NCI-H2196 (cell line): ENCODE results near the gene MCOLN1.

Experiments used
- DNase-seq: peaks from one replicate; lab custom pipeline; 2025; ENCODE audit not compliant: unreplicated experiment; lab: John Stamatoyannopoulos, UW

Gene MCOLN1

GRCh38 chr19:7522072-7522922 lies at the start of gene MCOLN1:
MCOLN1 (plus strand) TSS chr19:7522624; CDS start chr19:7522751, 127 bp downstream.
- peak; percentile 99 for DNase-seq

- DNase-seq = no peak
Measured at GRCh38 chr19:7475665-7476064, 46.8 kb upstream of the MCOLN1 start.

- DNase-seq = no peak
Measured at GRCh38 chr19:7476241-7476640, 46.2 kb upstream of the MCOLN1 start.

GRCh38 chr19:7476777-7477494 lies 45.5 kb upstream of the MCOLN1 start:
- no peak for DNase-seq

GRCh38 chr19:7477758-7478157 lies 44.7 kb upstream of the MCOLN1 start:
- DNase-seq = no peak

GRCh38 chr19:7478173-7478842 lies 44.1 kb upstream of the MCOLN1 start:
- DNase-seq = no peak

- DNase-seq = no peak
Measured at GRCh38 chr19:7478843-7479227, 43.6 kb upstream of the MCOLN1 start.

GRCh38 chr19:7480222-7480969 lies 42.0 kb upstream of the MCOLN1 start:
- no peak for DNase-seq

GRCh38 chr19:7480970-7481255 lies 41.5 kb upstream of the MCOLN1 start:
- no peak for DNase-seq

- no peak for DNase-seq
Measured at GRCh38 chr19:7482584-7483439, 39.6 kb upstream of the MCOLN1 start.

- DNase-seq = no peak
Measured at GRCh38 chr19:7483720-7484201, 38.7 kb upstream of the MCOLN1 start.

GRCh38 chr19:7486923-7487322 lies 35.5 kb upstream of the MCOLN1 start:
- DNase-seq = no peak

GRCh38 chr19:7488736-7489353 lies 33.6 kb upstream of the MCOLN1 start, which contains the start of gene PEX11G:
PEX11G (minus strand) TSS chr19:7489035; CDS start chr19:7489010, 25 bp downstream.
- DNase-seq = peak; percentile 95

- no peak for DNase-seq
Measured at GRCh38 chr19:7489609-7490044, 32.8 kb upstream of the MCOLN1 start.

GRCh38 chr19:7492142-7492541 lies 30.3 kb upstream of the MCOLN1 start:
- DNase-seq = no peak

GRCh38 chr19:7492558-7492957 lies 29.9 kb upstream of the MCOLN1 start:
- no peak for DNase-seq

- DNase-seq = peak; percentile 47
Measured at GRCh38 chr19:7494416-7495098, 27.9 kb upstream of the MCOLN1 start.

- DNase-seq = no peak
Measured at GRCh38 chr19:7497292-7497691, 25.1 kb upstream of the MCOLN1 start.
